Stimulated activated CD8-positive, alpha-beta memory T cell treated with anti-CD3 and anti-CD28 coated beads, Interleukin-7, amount 100 ng/mL, for 4 hours (primary cell): ENCODE measurements around the gene HERC6.
A peak's percentile ranks its signal among the peaks of the same experiment; 100 is the strongest.
"Not testable (repeated sequence)": the region's sequence is repeated elsewhere in the genome, so short reads cannot be mapped to it uniquely, and the experiment has no call there.

ENCODE experiments used
- DNase-seq, 2 donors: peaks; one replicate each; pipeline ENCODE4 v3.0.0-alpha.2; 2020; ENCODE audit warnings: low read depth in 2 of 2

Gene HERC6

DNA sequence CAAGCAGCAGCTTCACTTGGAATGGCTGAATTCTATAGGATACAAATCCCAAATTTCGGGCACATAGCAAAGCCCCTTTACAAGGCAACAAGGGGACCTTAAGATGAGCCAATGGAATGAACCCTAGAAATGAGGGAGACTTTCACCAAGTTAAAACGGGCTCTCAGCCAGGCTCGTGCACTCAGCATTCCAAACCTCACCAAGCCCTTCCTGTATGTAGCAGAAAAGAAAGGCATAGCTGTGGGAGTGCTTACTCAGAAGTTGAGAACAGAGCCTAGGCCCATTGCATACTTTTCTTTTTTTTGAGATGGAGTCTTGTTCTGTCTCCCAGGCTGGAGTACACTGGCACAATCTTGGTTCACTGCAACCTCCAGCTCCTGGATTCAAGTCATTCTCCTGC, 67.5 kb downstream of the HERC6 start:
- DNase-seq, result no peak

DNA sequence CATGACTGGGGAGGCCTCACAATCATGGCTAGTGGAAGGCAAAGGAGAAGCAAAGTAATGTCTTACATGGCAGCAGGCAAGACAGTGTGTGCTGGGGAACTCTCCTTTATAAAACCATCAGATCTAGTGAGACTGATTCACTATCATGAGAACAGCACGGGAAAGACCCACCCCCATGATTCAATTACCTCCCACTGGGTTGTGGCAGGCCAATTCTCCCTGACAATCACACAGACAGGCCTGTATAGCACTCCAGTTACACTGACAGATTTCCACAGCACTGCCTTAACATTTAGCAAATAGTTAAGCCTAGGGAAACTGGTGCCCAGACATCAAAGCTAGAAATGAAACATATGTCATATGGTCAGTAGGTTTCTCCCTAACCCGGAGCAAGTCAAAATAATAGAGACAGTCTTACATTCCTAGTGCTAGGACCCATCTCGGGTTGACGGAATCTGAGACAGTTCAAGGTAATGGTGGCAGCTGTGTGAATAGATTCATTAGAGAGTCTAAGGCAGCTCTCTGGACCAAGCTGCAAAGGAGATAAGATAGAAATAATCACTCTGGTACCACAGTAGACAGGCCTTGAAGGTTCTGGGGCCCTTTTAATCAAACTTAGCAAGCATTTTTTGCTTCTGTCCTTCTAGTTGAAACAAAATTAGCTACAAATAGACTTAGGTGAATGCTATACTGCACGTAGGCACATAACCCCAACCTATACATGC, 68.9 kb downstream of the HERC6 start:
- no peak for DNase-seq

DNA sequence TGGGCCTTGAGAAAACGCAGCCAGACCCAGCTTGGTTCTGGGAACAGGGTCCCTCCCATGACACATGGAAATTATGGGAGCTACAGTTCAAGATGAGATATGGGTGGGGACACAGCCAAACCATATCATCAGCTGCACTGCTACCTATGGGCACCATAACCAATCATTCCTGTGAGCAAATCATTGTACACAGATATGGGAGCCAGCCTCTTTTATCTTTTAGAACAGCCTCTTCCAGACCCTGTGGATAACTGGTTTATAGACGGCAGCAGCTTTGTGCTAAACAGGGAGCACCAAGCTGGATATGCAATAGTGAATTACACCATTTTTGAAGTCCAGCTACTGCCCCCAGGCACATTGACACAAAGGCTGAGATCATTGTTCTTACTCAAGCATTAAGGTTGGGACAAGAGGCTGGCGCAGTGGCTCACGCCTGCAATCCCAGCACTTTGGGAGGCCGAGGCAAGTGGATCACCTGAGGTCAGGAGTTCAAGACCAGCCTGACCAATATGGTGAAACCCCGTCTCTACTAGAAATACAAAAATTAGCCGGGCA, 69.6 kb downstream of the HERC6 start:
- DNase-seq, result not testable (repeated sequence)

DNA sequence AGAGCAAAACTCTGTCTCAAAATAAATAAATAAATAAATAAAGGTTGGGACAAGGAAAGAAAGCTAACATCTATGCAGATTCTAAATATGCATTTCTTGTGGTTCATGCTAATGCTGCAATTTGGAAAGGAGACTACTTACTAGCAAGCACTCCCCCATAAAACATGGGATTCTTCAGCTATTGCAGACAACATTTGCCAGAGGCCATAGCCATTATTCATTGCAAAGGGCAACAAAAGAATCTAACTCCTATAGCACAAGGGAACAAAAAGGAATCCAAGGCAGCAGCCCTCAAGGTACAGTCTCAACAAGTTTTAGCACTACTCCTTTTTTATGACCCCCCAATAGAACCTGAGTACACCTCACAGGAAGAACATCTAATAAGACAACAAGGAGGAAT, 70.2 kb downstream of the HERC6 start:
- no peak for DNase-seq

DNA sequence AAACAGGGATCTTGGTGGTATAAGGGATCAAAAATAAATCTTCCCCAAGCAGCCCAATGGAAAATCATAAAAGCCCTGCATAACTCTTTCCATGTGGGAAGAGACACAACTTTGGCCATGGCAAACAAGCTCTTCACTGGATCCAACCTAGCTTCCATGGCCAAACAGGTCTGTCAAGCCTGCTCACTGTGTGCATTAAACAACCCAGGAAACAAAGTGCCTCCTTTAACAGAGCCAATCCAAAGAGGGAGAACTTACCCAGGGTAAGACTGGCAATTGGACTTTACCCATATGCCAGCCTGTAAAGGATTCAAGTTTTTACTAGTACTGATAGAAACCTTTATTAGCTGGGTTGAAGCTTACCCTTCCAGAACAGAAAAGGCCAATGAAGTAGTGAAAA, 70.6 kb downstream of the HERC6 start:
- DNase-seq, result no peak

DNA sequence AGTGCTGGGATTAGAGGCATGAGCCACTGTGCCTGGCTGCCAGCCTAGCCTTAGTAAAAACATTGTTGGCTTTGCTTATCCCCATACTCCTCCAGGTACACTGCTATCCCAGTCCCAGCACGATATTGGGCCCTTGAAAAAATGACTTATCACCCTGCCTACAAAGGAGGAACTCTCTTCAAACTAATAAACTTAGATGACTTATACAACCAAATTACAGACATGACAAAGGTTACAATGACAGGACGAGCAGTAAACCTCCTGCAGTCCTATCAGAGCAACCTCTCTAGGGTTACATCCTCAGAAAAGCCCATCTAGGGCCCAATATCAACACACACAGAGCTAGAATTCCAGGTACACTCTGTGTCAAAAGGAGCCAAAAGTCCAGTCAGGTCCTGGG, 72.6 kb downstream of the HERC6 start:
- DNase-seq, result no peak

DNA sequence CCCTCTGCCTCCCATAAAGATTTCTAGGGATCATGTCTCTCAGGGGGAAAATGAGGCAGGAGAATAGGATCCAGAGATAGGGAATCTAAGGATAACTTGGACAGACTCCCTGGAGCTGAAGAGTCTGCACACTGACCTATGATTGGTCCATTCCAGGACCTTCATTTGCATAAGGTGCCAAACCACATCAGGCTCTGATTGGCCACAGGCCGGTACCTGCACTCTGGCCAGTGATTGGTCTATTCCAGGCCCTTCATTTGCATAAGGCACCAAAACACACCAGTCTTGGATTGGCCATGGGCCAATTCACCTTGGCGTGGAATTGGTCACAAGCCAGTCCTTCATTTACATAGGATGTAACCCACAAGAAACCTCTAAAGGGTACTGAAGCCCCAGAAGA, 74.3 kb downstream of the HERC6 start:
- no peak for DNase-seq

DNA sequence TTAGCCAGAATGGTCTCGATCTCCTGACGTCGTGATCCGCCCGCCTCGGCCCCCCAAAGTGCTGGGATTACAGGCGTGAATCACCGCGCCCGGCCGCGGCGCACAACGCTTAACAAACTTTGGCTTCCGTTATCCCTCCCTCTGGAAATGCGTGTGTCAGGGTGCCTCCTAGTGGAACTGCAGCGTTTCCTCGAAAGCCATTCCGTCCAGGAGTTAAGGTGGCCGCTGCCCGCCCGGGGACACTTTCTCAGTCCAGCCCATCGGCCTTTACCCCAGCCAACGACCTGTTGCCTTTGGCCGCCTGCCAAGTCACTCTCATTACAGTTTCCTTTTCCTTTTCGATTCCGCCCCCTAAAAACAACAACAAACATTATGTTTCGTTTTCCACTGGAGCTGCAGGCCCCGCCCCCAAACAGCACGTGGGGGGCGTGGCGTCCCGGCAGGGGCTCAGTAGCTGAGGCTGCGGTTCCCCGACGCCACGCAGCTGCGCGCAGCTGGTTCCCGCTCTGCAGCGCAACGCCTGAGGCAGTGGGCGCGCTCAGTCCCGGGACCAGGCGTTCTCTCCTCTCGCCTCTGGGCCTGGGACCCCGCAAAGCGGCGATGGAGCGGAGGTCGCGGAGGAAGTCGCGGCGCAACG, 78.1 kb downstream of the HERC6 start, which contains the start of gene HERC5:
Gene HERC5 (plus strand): TSS at position 450 of the 637 bp plus-strand sequence. CDS start 151 bp downstream, at position 601.
- peak; percentile 81 to 84 for DNase-seq

DNA sequence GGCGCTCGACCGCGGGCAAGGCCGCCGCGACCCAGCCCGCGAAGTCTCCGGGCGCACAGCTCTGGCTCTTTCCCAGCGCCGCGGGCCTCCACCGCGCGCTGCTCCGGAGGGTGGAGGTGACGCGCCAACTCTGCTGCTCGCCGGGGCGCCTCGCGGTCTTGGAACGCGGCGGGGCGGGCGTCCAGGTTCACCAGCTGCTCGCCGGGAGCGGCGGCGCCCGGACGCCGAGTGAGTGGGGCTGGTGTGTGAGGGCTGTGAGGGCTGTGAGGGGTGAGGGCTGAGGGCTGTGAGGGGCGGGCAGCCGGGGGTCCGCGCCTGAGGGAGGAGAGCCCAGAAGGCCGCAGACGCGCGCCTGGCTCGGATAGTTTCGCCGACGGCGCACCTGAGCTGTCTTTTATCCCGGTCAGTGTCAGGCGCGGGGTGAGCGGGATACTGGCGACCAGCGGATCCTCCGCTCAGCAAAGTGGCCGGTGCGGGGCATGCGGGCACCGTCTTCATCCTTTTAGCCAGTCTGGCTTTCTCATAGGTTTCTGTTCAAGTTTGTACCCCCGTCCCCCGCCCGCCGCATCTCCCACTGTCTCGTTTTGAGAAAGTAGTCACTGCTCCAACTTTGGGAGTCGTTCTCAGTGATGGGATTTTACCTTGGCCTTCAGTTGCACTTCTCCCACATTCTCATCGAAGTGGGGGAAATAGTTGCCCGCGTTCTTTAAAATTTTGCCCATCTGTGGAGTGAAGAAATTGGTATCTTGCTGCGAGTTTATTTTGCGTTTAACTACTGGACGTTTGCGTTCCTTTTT, 78.9 kb downstream of the HERC6 start:
- DNase-seq, result peak in 1 of 2 donors; percentile 35

DNA sequence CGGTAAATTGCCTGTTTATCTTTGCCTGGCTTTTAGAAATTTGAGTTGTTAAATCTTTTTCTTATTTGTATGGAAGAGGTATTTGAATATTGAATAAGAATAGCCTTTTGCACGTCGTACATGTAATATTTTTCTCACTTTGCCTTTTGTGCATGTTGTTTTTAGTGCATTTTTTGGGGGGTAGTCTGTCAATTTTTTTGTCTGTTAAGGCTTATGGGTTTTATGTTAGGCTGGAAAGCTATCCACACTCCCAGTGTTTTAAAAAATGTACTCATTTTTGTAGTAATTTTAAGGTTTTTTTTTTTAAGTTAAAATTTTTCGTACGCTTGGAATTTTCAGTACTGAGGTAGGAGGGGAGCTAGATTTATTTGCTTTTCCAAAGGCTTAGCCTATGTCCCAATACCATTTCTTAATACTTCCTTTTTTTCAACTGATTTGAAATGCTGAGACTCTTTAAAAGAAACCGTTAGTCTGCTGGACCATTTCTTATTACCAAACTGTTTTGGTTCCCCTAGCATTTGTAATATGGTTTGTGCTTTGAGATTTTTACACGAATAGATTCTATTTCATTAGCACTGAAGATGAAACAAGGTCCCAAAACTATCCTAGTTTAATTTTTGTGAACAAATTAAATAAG, 79.6 kb downstream of the HERC6 start:
- no peak for DNase-seq

DNA sequence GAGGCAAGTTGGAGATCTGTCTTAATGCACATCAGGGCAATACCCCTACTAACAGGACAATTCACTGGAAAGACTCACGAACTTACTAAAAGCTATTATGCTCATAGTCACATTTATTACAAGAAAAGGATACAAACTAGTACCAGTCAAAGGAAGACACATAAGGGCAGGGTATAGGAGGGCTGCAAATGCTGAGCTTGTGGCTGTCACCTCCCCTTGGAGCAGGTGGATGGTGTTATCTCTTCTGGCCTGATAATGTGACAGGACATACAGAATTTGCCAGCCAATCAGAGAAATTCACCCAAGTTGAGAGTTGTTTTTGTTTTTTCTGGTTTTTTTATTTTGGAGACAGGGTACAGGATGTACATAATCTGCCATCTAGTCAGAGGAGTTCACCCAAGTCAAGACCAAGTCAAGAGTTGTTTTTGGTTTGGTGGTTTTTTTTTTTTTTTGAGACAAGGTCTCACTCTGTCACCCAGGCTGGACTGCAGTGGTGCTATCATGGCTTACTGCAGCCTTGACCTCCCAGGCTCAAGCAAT, 87.1 kb downstream of the HERC6 start:
- no peak for DNase-seq

DNA sequence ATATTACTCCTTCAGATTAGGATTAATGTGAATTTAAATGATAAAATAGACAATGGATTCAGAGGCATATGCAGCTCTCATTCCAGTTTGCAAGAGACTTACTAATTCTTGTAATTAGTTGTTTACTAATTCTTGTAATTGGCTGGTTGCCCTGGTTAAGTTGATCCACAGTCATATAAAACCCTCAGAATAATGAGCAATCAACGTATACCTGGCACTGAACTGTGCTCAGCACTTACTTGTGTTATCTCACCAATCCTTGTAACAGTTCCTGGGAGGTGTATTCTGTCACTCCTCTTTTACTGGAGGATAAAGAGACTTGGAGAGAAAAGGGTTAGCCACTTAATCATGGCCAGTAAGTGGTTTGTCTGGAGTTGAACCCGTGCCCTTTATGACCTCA, 88.7 kb downstream of the HERC6 start:
- no peak for DNase-seq

DNA sequence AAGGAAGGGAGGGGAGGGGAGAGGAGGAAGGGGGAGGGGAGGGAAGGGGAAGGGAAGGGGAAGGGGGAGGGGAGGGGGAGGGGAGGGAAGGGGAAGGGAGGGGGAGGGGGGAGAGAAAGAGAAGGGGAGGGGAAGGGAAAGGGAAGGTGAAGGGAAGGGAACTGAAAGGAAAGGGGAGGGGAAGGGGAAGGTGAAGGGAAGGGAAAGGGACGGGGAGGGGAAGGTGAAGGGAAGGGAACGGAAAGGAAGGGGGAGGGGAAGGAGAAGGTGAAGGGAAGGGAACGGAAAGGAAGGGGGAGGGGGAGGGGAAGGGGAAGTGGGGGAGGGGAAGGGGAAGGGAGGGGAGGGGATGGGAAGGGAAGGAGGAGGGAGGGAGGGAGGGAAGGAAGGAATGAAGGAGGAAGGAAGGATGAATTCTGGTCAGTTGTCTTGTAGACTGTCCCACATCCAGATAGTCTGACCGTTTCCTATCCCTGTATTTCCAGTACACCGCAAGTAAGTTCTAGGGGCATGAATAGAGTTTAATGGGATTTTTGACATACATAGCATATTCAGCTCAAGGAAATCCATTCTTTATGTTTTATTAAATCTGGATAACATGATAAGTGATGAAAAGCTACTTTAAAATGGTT, 98.7 kb downstream of the HERC6 start:
- DNase-seq, result no peak

DNA sequence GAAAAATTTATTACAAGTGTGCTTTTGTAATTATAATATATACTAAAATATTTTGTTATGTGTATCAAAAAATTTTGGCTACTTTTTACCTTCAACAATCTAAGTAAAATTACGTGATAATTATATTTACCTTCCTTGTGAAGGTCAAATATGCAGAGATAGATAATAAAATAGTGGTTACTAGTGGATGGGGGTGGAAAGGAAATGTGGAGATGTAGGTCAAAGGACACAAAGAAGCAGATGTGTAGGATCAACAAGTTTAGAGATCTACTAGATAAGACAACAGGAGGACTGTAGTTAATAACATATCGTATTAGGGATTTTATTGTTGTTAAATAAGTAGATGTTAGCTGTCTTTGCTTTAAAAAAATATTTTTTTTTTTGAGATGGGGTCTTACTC, 99.6 kb downstream of the HERC6 start:
- DNase-seq, result no peak

DNA sequence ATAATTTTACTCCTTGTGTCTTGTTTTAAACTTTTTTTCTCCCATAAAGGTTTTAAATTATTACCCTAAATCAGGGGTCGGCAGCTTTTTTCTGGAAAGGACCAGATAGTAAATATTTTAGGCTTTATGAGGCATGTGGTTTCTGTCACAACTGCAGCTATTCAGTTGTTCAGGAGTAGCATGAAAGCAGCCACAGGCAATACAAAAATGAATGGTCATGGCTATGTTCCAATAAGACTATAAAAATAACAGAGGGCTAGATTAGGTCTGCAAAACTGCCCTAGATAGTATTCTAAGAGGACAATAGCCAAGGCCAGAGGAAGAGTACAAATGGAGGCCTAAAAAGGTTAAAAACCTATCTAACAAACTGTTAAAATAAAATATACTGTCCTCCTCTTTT, 102.9 kb downstream of the HERC6 start:
- DNase-seq, result no peak

DNA sequence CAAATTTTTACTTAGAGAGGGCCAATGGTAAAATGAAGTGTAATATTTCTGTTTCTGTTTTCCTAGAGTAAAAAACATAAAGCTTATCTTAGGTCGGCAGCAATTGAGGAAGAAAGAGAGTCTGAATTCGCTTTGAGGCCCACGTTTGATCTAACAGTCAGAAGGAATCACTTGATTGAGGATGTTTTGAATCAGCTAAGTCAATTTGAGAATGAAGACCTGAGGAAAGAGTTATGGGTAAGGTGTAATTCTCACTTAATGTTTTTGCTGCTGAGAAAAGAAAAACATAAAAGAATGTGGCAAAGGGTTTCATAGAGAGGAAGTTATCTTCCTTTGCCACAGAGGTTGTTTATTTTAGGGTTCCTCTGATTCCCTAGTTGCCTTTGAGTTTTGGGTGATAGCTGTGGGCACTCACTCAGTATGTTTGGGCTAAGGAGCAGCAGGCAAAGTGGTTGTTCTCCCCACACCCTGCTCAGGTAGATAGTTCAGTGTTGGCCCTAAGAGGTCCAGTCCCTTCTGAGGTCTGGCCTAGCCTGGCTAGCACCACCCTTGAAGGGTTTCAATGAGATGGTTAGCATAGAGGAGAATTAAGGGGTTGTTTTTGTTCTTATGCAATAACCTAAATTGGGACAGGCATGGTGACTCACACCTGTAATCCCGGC, 110.6 kb downstream of the HERC6 start:
- no peak for DNase-seq
